Neural cell (in vitro differentiated cells): ENCODE measurements around the gene ERICH6B. TPM values are rescaled to one million over a fixed set of nuclear protein-coding genes. Genes with fewer than 3 reads are reported as not detected.

ENCODE experiments used
- H2AFZ ChIP-seq: fragments of 200-600, 300-800 bp; sonication (generic), shearing (Covaris generic); 2 replicates; pipeline ENCODE4 v1.6.0; 2014; ENCODE audit warnings: low read depth, mild to moderate bottlenecking, antibody characterized with exemption, low read length, moderate library complexity
- H3F3A ChIP-seq: fragments of 200-600 bp; shearing (Covaris generic); 2 replicates; pipeline ENCODE4 v1.6.1; 2016; ENCODE audit warnings: mild to moderate bottlenecking, moderate library complexity, mixed read lengths, antibody characterized with exemption, low read length; ENCODE audit not compliant: insufficient read depth, poor library complexity, severe bottlenecking
- H3K27ac ChIP-seq: fragments of 200-600, 300-800 bp; sonication (generic), shearing (Covaris generic); 2 replicates; pipeline ENCODE4 v1.5.1; 2014; ENCODE audit warnings: mild to moderate bottlenecking, low read length, moderate library complexity
- H3K27me3 ChIP-seq: fragments of 300-800, 200-600 bp; sonication (generic), shearing (Covaris generic); 2 replicates; pipeline ENCODE4 v1.6.0; 2014; ENCODE audit warnings: mild to moderate bottlenecking, low read depth, low read length, moderate library complexity; ENCODE audit not compliant: insufficient read depth
- H3K36me3 ChIP-seq: fragments of 300-800, 200-600 bp; sonication (generic), shearing (Covaris generic); 2 replicates; pipeline ENCODE4 v1.5.1; 2014; ENCODE audit warnings: mild to moderate bottlenecking, antibody characterized with exemption, low read length, moderate library complexity; ENCODE audit not compliant: insufficient read depth
- H3K4me2 ChIP-seq: fragments of 300-800, 200-600 bp; sonication (generic), shearing (Covaris generic); 2 replicates; pipeline ENCODE4 v1.6.0; 2014; ENCODE audit warnings: mild to moderate bottlenecking, low read length
- H3K4me3 ChIP-seq: fragments of 300-800, 200-600 bp; sonication (generic), shearing (Covaris generic); 2 replicates; pipeline ENCODE4 v1.5.1; 2014; ENCODE audit warnings: mild to moderate bottlenecking, low read length, moderate library complexity
- H3K79me2 ChIP-seq: fragments of 200-600 bp; shearing (Covaris generic); replicated peaks from 2 replicates; pipeline ENCODE4 v1.6.0; 2014; ENCODE audit warnings: mild to moderate bottlenecking, low read length, moderate library complexity; ENCODE audit not compliant: insufficient read depth
- H3K9ac ChIP-seq: fragments of 300-800, 200-600 bp; sonication (generic), shearing (Covaris generic); 2 replicates; pipeline ENCODE4 v1.6.1; 2016; ENCODE audit warnings: mild to moderate bottlenecking, low read length, mixed read lengths
- H3K9me2 ChIP-seq: fragments of 200-600 bp; shearing (Covaris generic); 2 replicates; pipeline ENCODE4 v1.6.1; 2016; ENCODE audit warnings: mild to moderate bottlenecking, low read length, mixed read lengths; ENCODE audit not compliant: insufficient read depth
- H3K9me3 ChIP-seq: fragments of 200-600, 300-800 bp; sonication (generic), shearing (Covaris generic); 2 replicates; pipeline ENCODE4 v1.6.1; 2016; ENCODE audit warnings: mild to moderate bottlenecking, mixed run types, low read length, moderate library complexity, mixed read lengths
- H4K20me1 ChIP-seq: fragments of 200-600 bp; shearing (Covaris generic); 2 replicates; pipeline ENCODE4 v1.6.1; 2016; ENCODE audit warnings: mild to moderate bottlenecking, mixed run types; ENCODE audit not compliant: insufficient read depth
- EP300 ChIP-seq: fragments of 450-650 bp; conservative IDR thresholded peaks from 2 replicates; pipeline ENCODE4 v1.6.1; 2014; ENCODE audit warnings: antibody characterized with exemption, mild to moderate bottlenecking, moderate library complexity; ENCODE audit not compliant: poor library complexity, severe bottlenecking
- MXI1 ChIP-seq: fragments of 450-650 bp; conservative IDR thresholded peaks from 2 replicates; pipeline ENCODE4 v1.6.1; 2014; ENCODE audit warnings: antibody characterized with exemption, mild to moderate bottlenecking; ENCODE audit not compliant: poor library complexity, severe bottlenecking
- RAD21 ChIP-seq: fragments of 450-650 bp; conservative IDR thresholded peaks from 2 replicates; pipeline ENCODE4 v1.6.1; 2014; ENCODE audit warnings: antibody characterized with exemption, mild to moderate bottlenecking, moderate library complexity
- REST ChIP-seq: IDR thresholded peaks from 2 replicates; pipeline ENCODE4 v1.6.1; 2012; ENCODE audit warnings: borderline replicate concordance
- SMC3 ChIP-seq: fragments of 450-650 bp; conservative IDR thresholded peaks from 2 replicates; pipeline ENCODE4 v1.6.1; 2014; ENCODE audit warnings: antibody characterized with exemption, mild to moderate bottlenecking, moderate library complexity; ENCODE audit not compliant: poor library complexity
- polyA plus RNA-seq: library from polyadenylated mRNA; depleted of rRNA; stranded (reverse); fragments of >200 nt; gene quantifications from 2 replicates; pipeline ENCODE4 v1.2.3, GENCODE V29; 2014
- TF ChIP-seq, protein P1 (sequence below): fragments of 450-650 bp; IDR thresholded peaks from 2 replicates; pipeline ENCODE4 v1.5.1; 2014; ENCODE audit warnings: antibody characterized with exemption, mild to moderate bottlenecking, moderate library complexity; ENCODE audit not compliant: poor library complexity, severe bottlenecking

The ERICH6B gene
- polyA plus RNA-seq, 1 donor from 2014 or later, result not detected

DNA sequence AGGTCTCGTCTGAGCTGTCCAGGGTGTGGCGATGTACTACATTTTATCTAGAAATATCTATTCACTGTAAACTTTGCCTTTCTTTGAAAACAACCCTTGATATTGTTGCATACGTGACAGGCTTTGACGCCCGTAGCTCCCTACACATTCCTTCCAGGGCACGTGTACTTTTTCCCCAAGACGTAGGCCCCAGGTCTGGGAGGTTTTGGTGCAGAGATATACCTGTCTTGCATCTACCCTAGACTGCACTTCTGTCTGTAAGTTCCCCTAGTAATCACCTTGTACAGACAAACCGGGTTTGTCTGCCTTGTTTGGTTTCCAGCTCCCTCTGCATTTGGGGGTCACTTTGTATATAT lies 69.2 kb downstream of the ERICH6B start:
- Histone ChIP-seq H3K27ac (no peak overlapping the region), H3K4me3 (no peak overlapping the region), H3K27me3 (no peaks in the 10 kb centered on the region), H3K9me3 (no peaks in the 10 kb centered on the region), H3K4me2 (no peak overlapping the region), H3K79me2 (no peaks in the 10 kb centered on the region), H4K20me1 (no peaks in the 10 kb centered on the region), H3F3A (no peaks in the 10 kb centered on the region), H2AFZ (no peak overlapping the region), H3K9ac (no peak overlapping the region), H3K9me2 (no peaks in the 10 kb centered on the region), H3K36me3 (no peaks in the 10 kb centered on the region)
- TF ChIP-seq MXI1, result no peak
- TF ChIP-seq REST, result no peak
- TF ChIP-seq EP300, result no peak
- TF ChIP-seq SMC3, result no peak

- Histone ChIP-seq H3K36me3 (no peaks in the 10 kb centered on the region), H3K9me2 (no peaks in the 10 kb centered on the region), H3K27ac (no peak overlapping the region), H3K4me2 (no peak overlapping the region), H3K27me3 (no peaks in the 10 kb centered on the region), H3K79me2 (no peaks in the 10 kb centered on the region), H3K9me3 (no peaks in the 10 kb centered on the region), H2AFZ (no peak overlapping the region), H3F3A (no peaks in the 10 kb centered on the region), H3K4me3 (no peak overlapping the region), H4K20me1 (no peaks in the 10 kb centered on the region), H3K9ac (no peak overlapping the region)
- TF ChIP-seq EP300 (no peak), RAD21 (no peak), REST (no peak)
- TF ChIP-seq, protein P1, sequence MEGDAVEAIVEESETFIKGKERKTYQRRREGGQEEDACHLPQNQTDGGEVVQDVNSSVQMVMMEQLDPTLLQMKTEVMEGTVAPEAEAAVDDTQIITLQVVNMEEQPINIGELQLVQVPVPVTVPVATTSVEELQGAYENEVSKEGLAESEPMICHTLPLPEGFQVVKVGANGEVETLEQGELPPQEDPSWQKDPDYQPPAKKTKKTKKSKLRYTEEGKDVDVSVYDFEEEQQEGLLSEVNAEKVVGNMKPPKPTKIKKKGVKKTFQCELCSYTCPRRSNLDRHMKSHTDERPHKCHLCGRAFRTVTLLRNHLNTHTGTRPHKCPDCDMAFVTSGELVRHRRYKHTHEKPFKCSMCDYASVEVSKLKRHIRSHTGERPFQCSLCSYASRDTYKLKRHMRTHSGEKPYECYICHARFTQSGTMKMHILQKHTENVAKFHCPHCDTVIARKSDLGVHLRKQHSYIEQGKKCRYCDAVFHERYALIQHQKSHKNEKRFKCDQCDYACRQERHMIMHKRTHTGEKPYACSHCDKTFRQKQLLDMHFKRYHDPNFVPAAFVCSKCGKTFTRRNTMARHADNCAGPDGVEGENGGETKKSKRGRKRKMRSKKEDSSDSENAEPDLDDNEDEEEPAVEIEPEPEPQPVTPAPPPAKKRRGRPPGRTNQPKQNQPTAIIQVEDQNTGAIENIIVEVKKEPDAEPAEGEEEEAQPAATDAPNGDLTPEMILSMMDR, result no peak
Observed at GRCh38 chr13:45545686-45546409, 69.7 kb downstream of the ERICH6B start.
